Effector memory CD4-positive, alpha-beta T cell (primary cell): ENCODE results near the gene LZTFL1.

ENCODE experiments used
- DNase-seq, 3 donors: peaks; one replicate each; pipeline ENCODE4 v3.0.0-alpha.2; 2020
- H3K27ac ChIP-seq: 2 replicates; pipeline ENCODE4 v1.7.0; 2013; ENCODE audit warnings: mild to moderate bottlenecking, low read length, moderate library complexity; ENCODE audit not compliant: insufficient read depth, poor library complexity, severe bottlenecking
- H3K27me3 ChIP-seq: replicated peaks from 2 replicates; pipeline ENCODE4 v1.7.0; 2013; ENCODE audit warnings: mild to moderate bottlenecking, low read length; ENCODE audit not compliant: insufficient read depth, control insufficient read depth, poor library complexity, severe bottlenecking
- H3K36me3 ChIP-seq: 2 replicates; pipeline ENCODE4 v1.7.0; 2013; ENCODE audit warnings: mild to moderate bottlenecking, low read length, moderate library complexity; ENCODE audit not compliant: control insufficient read depth, insufficient read depth
- H3K4me1 ChIP-seq: 2 replicates; pipeline ENCODE4 v1.7.0; 2013; ENCODE audit warnings: low read length, mild to moderate bottlenecking; ENCODE audit not compliant: control insufficient read depth, insufficient read depth, poor library complexity, severe bottlenecking
- H3K4me3 ChIP-seq: 2 replicates; pipeline ENCODE4 v1.7.0; 2013; ENCODE audit warnings: low read length, low read depth, mild to moderate bottlenecking; ENCODE audit not compliant: insufficient read depth, poor library complexity, severe bottlenecking
- H3K9me3 ChIP-seq: 2 replicates; pipeline ENCODE4 v1.7.0; 2013; ENCODE audit warnings: mild to moderate bottlenecking, low read length, moderate library complexity; ENCODE audit not compliant: control insufficient read depth

Gene LZTFL1

DNA sequence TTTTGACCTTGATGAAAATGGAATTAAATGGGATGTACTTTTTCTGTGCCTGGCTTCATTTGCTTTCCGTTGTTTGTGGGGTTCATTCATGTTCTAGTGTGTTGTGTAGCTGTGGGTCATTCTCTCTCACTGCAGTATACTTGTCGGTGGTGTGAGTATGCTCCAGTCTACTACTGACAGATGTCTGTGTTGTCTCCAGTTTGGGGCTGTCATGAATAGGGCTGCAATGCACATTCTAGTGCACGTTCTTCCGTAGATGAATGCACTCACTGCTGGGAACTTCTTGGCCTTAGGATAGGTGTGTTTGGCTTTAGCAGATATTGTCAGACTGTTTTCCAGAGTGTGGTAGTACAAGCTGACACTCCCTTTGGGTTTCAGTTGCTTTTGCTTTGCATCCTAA, 43.9 kb downstream of the LZTFL1 start:
- H3K27me3 ChIP-seq = peaks cover 23% of the 10 kb centered on the region
- no peak for DNase-seq
- peaks cover 10% of the 10 kb centered on the region for H3K4me1 ChIP-seq
- no peak overlapping the region for H3K4me3 ChIP-seq
- H3K27ac ChIP-seq = no peak overlapping the region
- no peaks in the 10 kb centered on the region for H3K9me3 ChIP-seq
- H3K36me3 ChIP-seq = no peaks in the 10 kb centered on the region

DNA sequence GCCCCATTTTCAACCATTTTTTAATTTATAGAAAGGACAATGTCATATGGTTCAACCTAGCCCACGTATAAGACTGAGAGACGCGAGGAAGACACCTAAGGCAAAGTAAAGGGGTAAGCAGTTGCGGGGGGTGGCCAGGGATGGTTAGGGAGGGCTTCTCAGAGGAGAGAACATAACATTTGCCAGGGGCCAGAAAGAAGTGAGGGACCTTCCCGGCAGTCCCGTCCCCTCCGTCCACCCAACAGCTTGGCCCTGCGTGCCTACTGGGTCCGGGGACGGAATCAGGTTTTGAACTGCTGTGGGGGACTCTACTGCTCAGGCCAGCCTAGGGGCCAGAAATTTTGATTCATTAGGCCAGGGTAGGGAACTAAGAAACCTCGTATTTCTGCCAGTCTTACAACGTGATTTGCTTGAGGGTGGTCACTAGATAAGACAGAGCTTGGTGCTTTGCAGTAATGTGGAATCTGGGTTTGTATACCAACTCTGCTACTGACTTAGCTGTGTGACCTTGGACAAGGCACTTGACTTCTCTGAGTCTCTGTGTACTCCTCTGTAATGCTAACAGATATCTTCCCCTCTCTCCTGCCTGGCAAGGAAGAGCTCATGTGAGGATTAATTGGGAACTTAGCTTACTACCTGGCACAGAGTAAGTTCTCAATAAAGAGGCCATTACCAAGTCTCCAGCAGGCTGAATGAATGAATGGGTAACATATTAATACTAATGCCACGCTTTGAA, 44.8 kb downstream of the LZTFL1 start:
- no peak overlapping the region for H3K4me3 ChIP-seq
- peaks cover 10% of the 10 kb centered on the region for H3K4me1 ChIP-seq
- H3K36me3 ChIP-seq = no peaks in the 10 kb centered on the region
- no peak overlapping the region for H3K27ac ChIP-seq
- H3K9me3 ChIP-seq = no peaks in the 10 kb centered on the region
- peaks cover 23% of the 10 kb centered on the region for H3K27me3 ChIP-seq
- no peak for DNase-seq

DNA sequence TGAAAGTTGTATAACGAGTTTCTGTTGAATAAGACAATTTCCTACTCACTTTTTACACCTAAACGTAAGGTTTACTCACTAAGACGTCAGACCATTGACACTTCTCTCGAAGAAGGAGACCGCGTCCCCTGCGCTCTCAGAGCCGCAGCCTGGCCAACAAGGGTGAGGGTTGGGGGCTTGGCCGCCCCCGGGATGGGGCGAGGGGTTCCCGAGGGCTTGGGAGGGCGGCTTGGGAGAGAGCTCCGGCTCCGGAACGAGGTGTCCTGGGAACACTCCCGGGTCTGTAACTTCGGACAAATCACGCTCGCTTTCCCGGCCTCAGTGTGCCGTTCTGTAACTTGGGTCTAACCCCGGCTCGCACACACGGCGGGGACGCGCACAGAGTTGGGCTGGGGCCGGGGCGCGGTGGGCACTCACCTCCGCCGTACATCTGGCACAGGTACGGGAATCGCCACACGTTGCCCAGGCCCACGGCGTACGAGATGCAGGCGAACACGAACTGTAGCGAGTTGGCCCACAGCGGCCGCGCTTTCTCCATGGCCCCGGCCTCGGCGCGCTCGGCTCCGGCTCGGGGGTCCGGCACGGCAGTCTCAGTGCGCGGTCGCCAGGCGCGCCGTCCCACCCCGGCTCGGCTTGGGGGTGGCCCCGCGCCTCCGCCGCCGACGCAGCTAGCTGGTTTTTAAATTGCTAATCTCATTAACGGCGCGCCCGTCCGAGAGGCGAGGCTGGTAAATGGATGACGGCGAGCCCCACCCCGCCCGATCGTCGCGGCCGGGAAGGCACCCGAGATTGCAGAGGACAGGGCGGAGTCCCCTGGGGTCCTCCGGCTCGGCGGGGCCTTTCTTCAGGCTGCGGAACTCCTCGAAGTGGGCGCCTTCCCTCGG, 45.8 kb downstream of the LZTFL1 start, which contains the start of gene SLC6A20:
SLC6A20 (minus strand) TSS at position 655 of the 884 bp plus-strand sequence; CDS start at position 538, 117 bp downstream.
- H3K4me3 ChIP-seq = peak within 1 kb of the TSS; percentile 48
- H3K4me1 ChIP-seq = peaks cover 10% of the 10 kb centered on the region
- no peak for DNase-seq
- no peak within 1 kb of the TSS for H3K27ac ChIP-seq
- no peaks in the 10 kb centered on the region for H3K9me3 ChIP-seq
- H3K36me3 ChIP-seq = no peaks in the 10 kb centered on the region
- peaks cover 23% of the 10 kb centered on the region for H3K27me3 ChIP-seq

GRCh38 chr3:45795509-45795881, 46.4 kb downstream of the LZTFL1 start:
- DNase-seq = no peak

DNA sequence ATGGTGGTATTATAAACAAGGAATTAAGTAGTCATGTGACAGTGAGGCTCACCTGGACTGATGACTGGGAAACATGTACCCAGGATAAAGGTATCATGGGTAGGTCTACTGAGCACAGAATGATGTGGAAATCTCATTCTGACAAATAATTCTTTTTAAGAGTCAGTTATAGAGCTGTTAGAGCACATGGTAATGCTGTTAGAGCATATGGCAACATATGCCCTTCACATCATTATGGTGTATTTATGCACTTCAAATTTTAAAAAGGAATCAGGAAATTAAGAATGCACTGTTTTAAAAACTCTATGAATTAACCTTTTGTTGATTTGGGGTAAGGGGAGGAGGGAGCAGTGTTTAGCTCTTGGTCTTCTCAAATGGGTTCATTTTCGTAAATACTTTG, 47.3 kb downstream of the LZTFL1 start:
- peaks cover 23% of the 10 kb centered on the region for H3K27me3 ChIP-seq
- H3K36me3 ChIP-seq = no peaks in the 10 kb centered on the region
- H3K4me1 ChIP-seq = peaks cover 10% of the 10 kb centered on the region
- DNase-seq = no peak
- no peak overlapping the region for H3K27ac ChIP-seq
- no peak overlapping the region for H3K4me3 ChIP-seq
- no peaks in the 10 kb centered on the region for H3K9me3 ChIP-seq

More at GRCh38 chr3:45795509-45795881, 46.4 kb downstream of the LZTFL1 start:
- H3K27me3 ChIP-seq = peaks cover 23% of the 10 kb centered on the region
- H3K27ac ChIP-seq = no peak overlapping the region
- H3K9me3 ChIP-seq = no peaks in the 10 kb centered on the region
- no peaks in the 10 kb centered on the region for H3K36me3 ChIP-seq
- peaks cover 10% of the 10 kb centered on the region for H3K4me1 ChIP-seq
- H3K4me3 ChIP-seq = peak overlapping the region; percentile 48

GRCh38 chr3:45794177-45794560, 47.8 kb downstream of the LZTFL1 start:
- DNase-seq = no peak
- H3K27ac ChIP-seq = no peak overlapping the region
- H3K27me3 ChIP-seq = peaks cover 23% of the 10 kb centered on the region
- no peaks in the 10 kb centered on the region for H3K36me3 ChIP-seq
- H3K9me3 ChIP-seq = no peaks in the 10 kb centered on the region
- peaks cover 10% of the 10 kb centered on the region for H3K4me1 ChIP-seq
- no peak overlapping the region for H3K4me3 ChIP-seq

DNA sequence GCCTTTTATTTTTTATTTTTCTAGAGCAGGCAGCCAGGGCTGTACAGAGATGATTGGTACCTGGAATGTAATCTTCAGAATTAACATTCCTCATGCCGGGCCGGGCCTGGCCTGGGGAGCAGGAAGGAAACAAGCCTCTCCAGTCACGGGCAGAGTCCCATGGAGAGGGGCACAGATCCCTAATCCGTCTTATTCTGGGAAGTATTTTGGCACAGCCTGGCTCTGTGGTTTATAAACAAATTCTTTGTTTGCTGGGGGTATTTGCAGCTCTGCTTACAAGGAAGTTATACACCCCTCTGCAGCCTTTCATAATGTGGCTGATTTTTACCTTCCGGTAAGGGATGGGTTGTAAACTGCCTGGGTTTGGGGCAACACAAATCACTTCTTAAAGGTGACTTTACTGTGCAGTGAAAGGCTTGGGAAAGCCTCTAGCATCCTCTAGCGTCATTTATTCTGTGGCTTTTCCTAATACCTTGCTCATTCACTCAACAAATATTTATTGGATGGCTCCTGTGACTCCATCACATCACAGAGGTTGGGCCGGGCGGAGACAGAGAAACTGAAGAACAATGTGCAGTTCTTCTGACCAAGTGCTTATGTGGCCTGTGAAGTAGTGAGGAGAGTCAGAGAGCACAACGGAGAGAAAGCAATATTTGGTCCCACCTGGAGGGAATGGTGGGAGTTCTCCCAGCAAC, 48.3 kb downstream of the LZTFL1 start:
- Histone ChIP-seq H3K4me3 (no peak overlapping the region), H3K36me3 (no peaks in the 10 kb centered on the region), H3K9me3 (no peaks in the 10 kb centered on the region), H3K27me3 (peaks cover 23% of the 10 kb centered on the region), H3K4me1 (peaks cover 10% of the 10 kb centered on the region), H3K27ac (no peak overlapping the region)
- DNase-seq = no peak

GRCh38 chr3:45792516-45793172, 49.3 kb downstream of the LZTFL1 start:
- H3K27ac ChIP-seq = no peak overlapping the region
- H3K4me1 ChIP-seq = peaks cover 10% of the 10 kb centered on the region
- no peak overlapping the region for H3K4me3 ChIP-seq
- H3K9me3 ChIP-seq = no peaks in the 10 kb centered on the region
- peaks cover 23% of the 10 kb centered on the region for H3K27me3 ChIP-seq
- DNase-seq = no peak
- H3K36me3 ChIP-seq = no peaks in the 10 kb centered on the region

GRCh38 chr3:45792036-45792435, 49.9 kb downstream of the LZTFL1 start:
- Histone ChIP-seq H3K27ac (no peak overlapping the region), H3K36me3 (no peaks in the 10 kb centered on the region), H3K9me3 (no peaks in the 10 kb centered on the region), H3K4me3 (no peak overlapping the region), H3K27me3 (peaks cover 23% of the 10 kb centered on the region), H3K4me1 (peaks cover 10% of the 10 kb centered on the region)
- DNase-seq = no peak
